GM12864 (cell line): ENCODE results near the gene MTHFSD.

Source experiments
- DNase-seq: peaks from one replicate; pipeline ENCODE4 v3.0.0-alpha.2; 2011; ENCODE audit warnings: low read depth
- H3K4me3 ChIP-seq: 2 replicates; pipeline ENCODE4 v1.5.1; 2011; ENCODE audit warnings: mild to moderate bottlenecking, low read depth, low read length, control low read depth
- TF ChIP-seq, protein P1 (sequence below): IDR thresholded peaks from 2 replicates; pipeline ENCODE4 v1.5.1; 2011; ENCODE audit warnings: low read depth, mild to moderate bottlenecking, moderate library complexity, low read length, control low read depth, inconsistent platforms; ENCODE audit errors: missing control alignments

MTHFSD gene

GRCh38 chr16:86597880-86598606 lies 43.0 kb upstream of the MTHFSD start:
- H3K4me3 ChIP-seq = no peak overlapping the region
- TF ChIP-seq, protein P1, sequence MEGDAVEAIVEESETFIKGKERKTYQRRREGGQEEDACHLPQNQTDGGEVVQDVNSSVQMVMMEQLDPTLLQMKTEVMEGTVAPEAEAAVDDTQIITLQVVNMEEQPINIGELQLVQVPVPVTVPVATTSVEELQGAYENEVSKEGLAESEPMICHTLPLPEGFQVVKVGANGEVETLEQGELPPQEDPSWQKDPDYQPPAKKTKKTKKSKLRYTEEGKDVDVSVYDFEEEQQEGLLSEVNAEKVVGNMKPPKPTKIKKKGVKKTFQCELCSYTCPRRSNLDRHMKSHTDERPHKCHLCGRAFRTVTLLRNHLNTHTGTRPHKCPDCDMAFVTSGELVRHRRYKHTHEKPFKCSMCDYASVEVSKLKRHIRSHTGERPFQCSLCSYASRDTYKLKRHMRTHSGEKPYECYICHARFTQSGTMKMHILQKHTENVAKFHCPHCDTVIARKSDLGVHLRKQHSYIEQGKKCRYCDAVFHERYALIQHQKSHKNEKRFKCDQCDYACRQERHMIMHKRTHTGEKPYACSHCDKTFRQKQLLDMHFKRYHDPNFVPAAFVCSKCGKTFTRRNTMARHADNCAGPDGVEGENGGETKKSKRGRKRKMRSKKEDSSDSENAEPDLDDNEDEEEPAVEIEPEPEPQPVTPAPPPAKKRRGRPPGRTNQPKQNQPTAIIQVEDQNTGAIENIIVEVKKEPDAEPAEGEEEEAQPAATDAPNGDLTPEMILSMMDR = no peak
- no peak for DNase-seq

- H3K4me3 ChIP-seq = no peak overlapping the region
- TF ChIP-seq, protein P1 = no peak
- DNase-seq = no peak
Measured at GRCh38 chr16:86597126-86597879, 42.3 kb upstream of the MTHFSD start.

GRCh38 chr16:86595983-86596605 lies 41.1 kb upstream of the MTHFSD start:
- no peak overlapping the region for H3K4me3 ChIP-seq
- TF ChIP-seq, protein P1 = no peak
- no peak for DNase-seq

GRCh38 chr16:86594721-86595120 lies 39.7 kb upstream of the MTHFSD start:
- no peak for DNase-seq
- TF ChIP-seq, protein P1 = no peak
- H3K4me3 ChIP-seq = no peak overlapping the region

- TF ChIP-seq, protein P1 = no peak
- no peak for DNase-seq
- no peak overlapping the region for H3K4me3 ChIP-seq
Measured at GRCh38 chr16:86593913-86594620, 39.0 kb upstream of the MTHFSD start.

- no peak for DNase-seq
- TF ChIP-seq, protein P1 = no peak
- no peak overlapping the region for H3K4me3 ChIP-seq
Measured at GRCh38 chr16:86591270-86591669, 36.2 kb upstream of the MTHFSD start.
